ENCODE data around the gene EIPR1.

EIPR1 gene

GRCh38 chr2:3403587-3404334, 26.1 kb upstream of the EIPR1 start:
- TF ChIP-seq ZFX (IDR thresholded peaks at IDR 0.05): no peak
- TF ChIP-seq CTCF (conservative IDR thresholded peaks at IDR 0.05): no peak
- no peak overlapping the region for H3K27ac ChIP-seq

DNA sequence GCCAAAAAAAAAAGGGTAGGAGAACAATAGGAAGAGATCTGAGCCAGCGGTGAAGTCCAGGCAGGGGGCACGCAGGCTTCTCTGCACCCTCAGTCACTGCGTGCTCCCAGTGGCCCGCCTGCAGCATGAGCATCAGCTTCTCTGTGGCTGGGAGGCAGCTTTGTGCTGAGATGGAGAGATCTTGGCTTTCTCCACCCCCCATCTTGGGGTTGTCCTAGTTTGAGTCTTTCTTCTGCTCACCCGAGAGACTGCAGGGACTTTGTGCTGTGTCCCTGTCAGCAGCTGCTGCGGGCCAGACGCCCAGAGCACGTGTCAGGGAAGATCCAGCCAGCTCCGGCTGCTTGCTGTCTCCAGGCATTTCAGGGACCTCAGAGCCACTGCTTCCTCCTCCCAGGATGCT, 22.2 kb upstream of the EIPR1 start:
- no peak for TF ChIP-seq ZFX (IDR thresholded peaks at IDR 0.05)
- no peak for TF ChIP-seq CTCF (conservative IDR thresholded peaks at IDR 0.05)
- H3K27ac ChIP-seq: no peak overlapping the region

DNA sequence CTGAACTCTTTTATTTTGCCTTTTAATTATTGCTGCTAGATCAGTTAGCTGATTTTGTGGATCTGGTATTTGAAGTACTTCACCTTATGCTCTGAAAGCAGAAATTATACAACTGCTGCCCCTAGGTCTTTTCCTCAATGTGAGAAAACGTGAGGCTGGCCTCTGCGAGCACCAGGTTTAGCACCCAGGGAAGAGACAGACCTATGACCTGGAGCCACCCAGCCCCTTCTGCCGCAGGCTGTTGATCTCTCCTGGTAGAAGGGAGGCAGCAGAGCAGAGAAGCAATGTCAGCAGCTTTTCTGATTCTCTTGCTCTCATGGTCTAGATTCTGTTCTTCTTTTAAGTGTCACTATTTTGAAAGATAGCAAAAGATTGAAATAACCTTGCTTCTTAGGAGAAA, 21.8 kb upstream of the EIPR1 start:
- TF ChIP-seq ZFX (IDR thresholded peaks at IDR 0.05) (no peak), CTCF (conservative IDR thresholded peaks at IDR 0.05) (no peak)
- no peak overlapping the region for H3K27ac ChIP-seq

- H3K27ac ChIP-seq: no peak overlapping the region
- no peak for TF ChIP-seq CTCF (conservative IDR thresholded peaks at IDR 0.05)
- no peak for TF ChIP-seq ZFX (IDR thresholded peaks at IDR 0.05)
Measured at GRCh38 chr2:3398857-3399256, 21.2 kb upstream of the EIPR1 start.

- TF ChIP-seq ZFX (IDR thresholded peaks at IDR 0.05) (no peak), CTCF (conservative IDR thresholded peaks at IDR 0.05) (no peak)
- no peak overlapping the region for H3K27ac ChIP-seq
Measured at GRCh38 chr2:3396920-3397559, 19.4 kb upstream of the EIPR1 start.

- TF ChIP-seq CTCF (conservative IDR thresholded peaks at IDR 0.05): no peak
Measured at GRCh38 chr2:3392216-3392615, 14.6 kb upstream of the EIPR1 start.

GRCh38 chr2:3390041-3390440, 12.4 kb upstream of the EIPR1 start:
- TF ChIP-seq CTCF (conservative IDR thresholded peaks at IDR 0.05): no peak
- no peak for TF ChIP-seq ZFX (IDR thresholded peaks at IDR 0.05)
- H3K27ac ChIP-seq: no peak overlapping the region

More at GRCh38 chr2:3392216-3392615, 14.6 kb upstream of the EIPR1 start:
- no peak overlapping the region for H3K27ac ChIP-seq
